ENCODE results near the gene BCAP29.
A peak's percentile ranks its signal among the peaks of the same experiment; 100 is the strongest.
"Not testable (repeated sequence)": the region's sequence is repeated elsewhere in the genome, so short reads cannot be mapped to it uniquely, and the experiment has no call there.

The BCAP29 gene

GRCh38 chr7:107628461-107629064 lies 48.5 kb downstream of the BCAP29 start:
- DNase-seq = no peak

DNA sequence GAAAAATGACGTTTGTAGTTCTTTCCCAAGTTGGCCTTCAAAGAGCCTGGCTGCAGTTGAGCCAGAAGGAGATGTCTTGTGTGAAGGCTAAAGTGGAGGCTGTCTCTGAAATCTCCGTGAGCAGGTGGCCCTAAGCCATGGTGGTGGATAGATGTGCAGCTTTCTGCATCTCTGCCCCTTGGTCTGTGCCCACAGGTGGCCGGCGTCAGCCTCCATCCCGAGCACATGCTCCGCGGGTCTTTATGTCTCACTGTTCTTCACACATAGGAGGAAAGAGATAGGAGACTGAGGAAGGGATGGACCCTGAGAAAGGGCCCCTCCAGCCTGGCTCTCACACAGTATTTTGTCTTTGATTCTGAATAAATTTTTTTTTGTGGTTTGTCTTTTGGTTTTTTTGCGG lies 50.3 kb downstream of the BCAP29 start:
- DNase-seq = no peak

DNA sequence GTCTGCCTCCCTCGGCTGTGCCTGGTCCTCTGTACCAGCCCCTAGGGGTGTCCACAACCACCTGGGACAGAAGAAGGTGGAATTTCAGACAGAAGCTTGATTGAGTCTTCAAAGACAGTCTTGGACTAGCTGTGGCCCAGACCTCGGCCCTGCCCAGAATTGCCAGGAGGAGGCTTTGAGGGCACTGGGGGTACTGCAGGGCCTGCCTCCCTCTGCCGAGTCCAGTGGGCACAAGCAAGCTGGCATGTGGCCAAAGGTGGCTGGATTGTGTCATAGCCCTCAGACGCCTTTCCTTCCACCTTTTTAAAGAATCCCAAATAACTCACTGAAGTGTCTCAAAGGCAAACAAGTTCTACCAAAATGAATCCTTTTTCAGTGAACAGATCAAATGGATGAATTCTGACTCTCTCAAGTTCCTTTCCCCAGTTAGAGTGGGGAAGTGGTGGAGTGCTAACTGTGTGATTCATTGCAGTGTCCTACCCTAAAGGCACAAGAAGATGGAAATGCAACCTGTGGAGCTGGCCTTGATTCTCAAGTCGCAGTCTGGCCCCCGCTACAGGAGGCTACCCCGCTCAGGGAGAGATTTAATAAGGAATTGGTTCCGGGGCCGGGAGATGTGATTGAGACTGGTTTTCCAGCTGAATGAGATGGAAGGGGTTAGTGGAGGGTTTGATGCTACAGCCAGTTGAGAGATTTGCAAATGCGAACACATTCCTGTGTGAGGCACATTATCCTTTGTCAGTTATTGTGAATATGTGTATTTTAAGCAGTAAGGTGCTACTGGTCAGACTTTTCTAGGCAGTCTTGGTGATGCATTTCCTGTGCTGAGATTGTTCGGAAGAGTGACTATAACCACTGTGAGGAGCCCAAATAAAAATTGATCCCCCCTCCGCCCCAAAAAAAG lies 51.8 kb downstream of the BCAP29 start:
- no peak for DNase-seq

GRCh38 chr7:107632492-107632865 lies 52.4 kb downstream of the BCAP29 start:
- DNase-seq = no peak

- DNase-seq = no peak
These were observed 58.5 kb downstream of the BCAP29 start for GRCh38 chr7:107638594-107638993.

DNA sequence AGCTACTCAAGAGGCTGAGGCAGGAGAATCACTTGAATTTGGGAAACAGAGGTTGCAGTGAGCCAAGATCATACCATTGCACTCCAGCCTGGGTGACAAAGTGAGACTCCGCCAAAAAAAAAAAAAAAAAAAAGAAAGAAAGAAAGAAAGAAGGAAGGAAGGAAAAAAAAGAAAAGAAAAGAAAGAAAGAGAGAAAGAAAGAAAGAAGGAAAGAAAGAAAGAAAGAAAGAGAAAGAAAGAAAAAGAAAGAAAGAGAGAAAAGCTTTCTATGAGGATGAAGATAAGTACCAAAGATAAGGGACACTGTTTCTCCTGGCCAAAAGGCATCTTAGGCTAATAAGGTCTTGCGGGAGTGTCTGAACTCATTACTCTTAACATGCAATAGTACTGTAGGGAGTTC lies 59.0 kb downstream of the BCAP29 start:
- not testable (repeated sequence) for DNase-seq

DNA sequence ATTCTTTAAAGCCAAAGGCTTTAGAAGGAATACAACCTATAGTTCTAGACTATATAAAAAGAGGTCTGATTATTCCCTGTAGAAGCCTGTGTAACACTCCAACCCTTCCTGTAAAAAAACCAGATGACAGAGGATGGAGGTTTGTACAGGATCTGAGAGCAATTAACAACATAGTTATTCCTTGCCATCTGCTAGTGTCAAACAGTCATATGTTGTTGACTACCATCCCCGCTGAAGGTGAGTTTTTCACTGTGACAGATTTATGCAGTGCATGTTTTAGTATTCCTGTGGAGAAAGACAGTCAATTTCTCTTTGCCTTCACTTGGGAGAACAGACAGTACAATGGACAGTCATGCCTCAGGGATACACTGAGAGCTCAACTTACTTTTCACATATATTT lies 61.6 kb downstream of the BCAP29 start:
- no peak for DNase-seq

GRCh38 chr7:107642501-107642900 lies 62.5 kb downstream of the BCAP29 start:
- no peak for DNase-seq

- DNase-seq = no peak
These were observed 63.4 kb downstream of the BCAP29 start for GRCh38 chr7:107643407-107643806.

GRCh38 chr7:107643938-107644308 lies 63.9 kb downstream of the BCAP29 start:
- DNase-seq = no peak

DNA sequence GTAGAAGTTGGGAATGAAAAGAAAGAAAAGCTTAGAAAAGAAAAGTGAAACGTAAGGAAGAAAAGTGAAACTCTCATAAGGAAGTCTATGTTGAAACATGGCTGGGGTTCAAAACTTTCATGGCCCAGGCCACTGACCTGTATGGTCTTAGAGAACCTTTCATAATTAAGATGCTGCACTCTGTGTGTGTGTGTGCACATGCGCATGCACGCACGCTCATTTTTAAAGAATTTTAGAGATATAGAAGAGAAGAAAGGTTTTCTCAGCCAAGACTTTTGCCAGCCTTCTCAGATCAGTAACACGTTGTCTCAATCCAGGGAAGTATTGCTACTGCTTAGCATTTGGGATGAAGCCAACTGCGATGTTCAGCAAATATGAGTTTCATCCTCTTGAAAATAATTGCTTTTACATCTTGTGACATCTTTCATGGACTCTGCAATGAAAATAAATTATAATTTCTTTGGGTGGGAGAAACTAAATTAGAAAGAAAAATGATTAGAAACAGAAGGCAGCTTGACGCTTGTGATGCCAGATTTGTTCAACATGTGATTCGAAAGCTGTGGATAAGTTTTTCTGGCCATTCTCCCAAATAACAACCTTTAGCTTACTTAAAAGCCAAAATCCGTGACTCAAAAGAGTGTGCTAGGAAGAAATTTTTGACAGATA lies 64.4 kb downstream of the BCAP29 start:
- no peak for DNase-seq

- no peak for DNase-seq
These were observed 72.6 kb downstream of the BCAP29 start for GRCh38 chr7:107652642-107653041.

GRCh38 chr7:107658467-107658866 lies 78.4 kb downstream of the BCAP29 start:
- DNase-seq = no peak

GRCh38 chr7:107659666-107660065 lies 79.6 kb downstream of the BCAP29 start:
- no peak for DNase-seq

DNA sequence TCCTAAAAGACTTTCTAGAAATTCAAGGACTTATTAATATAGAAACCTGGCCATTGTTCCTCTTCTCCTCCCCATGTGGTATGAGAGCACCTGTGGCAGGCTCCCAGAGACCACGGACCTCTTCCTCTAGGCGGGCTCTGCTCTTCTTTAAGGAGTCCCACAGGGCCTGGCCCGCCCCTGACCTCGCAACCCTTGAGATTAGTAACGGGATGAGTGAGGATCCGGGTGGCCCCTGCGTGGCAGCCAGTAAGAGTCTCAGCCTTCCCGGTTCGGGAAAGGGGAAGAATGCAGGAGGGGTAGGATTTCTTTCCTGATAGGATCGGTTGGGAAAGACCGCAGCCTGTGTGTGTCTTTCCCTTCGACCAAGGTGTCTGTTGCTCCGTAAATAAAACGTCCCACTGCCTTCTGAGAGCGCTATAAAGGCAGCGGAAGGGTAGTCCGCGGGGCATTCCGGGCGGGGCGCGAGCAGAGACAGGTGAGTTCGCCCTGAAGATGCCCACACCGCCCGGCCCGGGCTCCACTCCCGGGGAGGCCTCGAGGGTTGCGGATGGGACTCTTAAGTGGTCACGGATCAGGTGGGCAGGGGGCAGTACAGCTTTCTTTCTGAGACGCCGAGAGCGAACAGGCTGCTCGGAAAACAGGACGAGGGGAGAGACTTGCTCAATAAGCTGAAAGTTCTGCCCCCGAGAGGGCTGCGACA lies 80.5 kb downstream of the BCAP29 start, which contains the start of gene SLC26A4:
TSS of gene SLC26A4 (plus strand) at position 448 of the 700 bp plus-strand sequence. CDS start 814 bp downstream, outside the sequence.
- DNase-seq = no peak

DNA sequence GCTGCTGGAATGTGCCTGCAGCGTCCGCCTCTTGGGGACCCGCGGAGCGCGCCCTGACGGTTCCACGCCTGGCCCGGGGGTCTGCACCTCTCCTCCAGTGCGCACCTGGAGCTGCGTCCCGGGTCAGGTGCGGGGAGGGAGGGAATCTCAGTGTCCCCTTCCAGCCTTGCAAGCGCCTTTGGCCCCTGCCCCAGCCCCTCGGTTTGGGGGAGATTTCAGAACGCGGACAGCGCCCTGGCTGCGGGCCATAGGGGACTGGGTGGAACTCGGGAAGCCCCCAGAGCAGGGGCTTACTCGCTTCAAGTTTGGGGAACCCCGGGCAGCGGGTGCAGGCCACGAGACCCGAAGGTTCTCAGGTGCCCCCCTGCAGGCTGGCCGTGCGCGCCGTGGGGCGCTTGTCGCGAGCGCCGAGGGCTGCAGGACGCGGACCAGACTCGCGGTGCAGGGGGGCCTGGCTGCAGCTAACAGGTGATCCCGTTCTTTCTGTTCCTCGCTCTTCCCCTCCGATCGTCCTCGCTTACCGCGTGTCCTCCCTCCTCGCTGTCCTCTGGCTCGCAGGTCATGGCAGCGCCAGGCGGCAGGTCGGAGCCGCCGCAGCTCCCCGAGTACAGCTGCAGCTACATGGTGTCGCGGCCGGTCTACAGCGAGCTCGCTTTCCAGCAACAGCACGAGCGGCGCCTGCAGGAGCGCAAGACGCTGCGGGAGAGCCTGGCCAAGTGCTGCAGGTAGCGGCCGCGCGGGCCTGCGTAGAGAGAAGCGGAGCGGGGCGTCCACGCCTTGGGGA lies 81.2 kb downstream of the BCAP29 start:
- DNase-seq = peak; percentile 48

DNA sequence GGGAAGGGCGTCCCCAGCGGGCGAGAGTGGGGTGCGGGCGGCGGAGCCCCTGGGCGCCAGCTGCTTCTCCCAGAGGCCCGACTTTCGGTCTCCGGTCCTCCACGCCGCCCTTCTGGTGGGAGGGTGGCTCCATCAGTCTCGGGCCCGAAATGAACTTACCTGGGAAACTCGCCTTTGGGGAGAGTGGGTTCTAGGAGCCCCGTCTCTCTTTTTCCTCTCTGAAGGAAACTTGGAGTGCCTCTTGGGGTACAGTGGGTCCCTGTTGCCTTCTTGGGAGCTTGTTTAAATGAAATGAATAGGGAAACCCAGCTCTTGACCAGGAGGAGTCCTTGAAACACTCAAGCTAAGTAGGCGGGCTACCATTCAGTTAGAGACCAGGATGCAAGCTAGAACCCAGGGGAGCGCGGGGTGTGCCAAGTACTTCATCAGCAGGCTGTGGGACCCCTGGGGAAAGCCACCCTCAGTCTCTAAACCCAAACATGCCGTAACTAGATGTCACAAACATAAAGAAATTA lies 81.9 kb downstream of the BCAP29 start:
- no peak for DNase-seq

- no peak for DNase-seq
These were observed 83.2 kb downstream of the BCAP29 start for GRCh38 chr7:107663196-107663595.

DNA sequence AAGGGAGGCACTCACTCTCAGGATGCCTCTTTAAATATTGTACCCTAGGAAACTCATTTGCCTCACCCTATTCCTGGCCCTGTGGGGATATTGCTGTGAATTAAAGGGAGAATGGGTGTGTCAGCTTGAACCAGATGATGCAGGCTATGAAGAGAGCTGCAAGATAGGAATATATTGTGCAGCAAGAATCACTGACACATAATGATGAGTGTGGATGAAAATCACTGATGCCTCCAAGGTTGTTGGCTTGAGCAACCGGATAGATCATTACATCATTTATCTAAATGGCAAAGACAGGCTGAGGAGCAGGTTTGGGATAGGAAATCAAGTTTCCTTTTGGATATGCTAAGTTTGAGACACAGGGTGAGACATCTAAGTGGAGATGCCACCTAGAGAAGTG lies 86.7 kb downstream of the BCAP29 start:
- no peak for DNase-seq

DNA sequence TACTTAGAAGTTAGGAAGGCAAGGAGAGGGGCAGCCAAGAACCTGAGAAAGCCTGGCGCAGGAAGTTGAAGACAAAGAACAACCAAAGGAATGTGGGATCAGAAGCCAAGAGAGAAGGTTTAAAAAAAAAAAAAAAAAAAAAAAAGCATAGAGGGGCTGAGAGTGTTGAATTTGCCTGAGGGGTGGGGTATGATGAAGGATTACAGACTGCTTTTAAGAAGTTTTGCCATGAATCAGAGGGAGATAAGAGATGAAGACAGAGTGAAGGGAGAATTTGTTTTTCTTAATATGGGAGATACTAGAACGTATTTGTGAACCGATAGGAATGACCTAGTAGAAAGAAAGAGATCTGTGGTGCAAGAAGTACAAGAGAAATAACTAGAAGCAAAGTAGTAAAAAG lies 87.3 kb downstream of the BCAP29 start:
- DNase-seq = no peak

DNA sequence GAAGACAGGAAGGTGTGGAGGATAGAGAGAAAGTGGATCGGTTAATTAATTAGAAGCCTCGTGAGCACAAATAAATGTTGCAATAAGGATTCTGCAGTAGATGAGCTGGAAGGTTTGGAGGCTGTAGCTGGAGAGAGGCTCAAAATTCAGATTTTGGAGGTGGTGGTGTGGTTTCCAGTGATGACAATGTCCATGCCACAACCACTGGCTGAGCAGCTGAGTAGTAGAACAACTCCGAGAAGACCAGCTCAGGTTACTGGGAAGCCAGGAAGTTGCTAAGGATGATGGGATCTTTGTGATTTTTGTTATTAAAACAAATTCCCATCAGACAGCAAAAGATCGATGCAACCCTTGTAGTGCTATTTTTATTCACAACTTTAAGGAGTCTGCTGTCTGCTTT lies 88.2 kb downstream of the BCAP29 start:
- no peak for DNase-seq

All from left hindlimb (tissue), 1 donor.